NCI-H2107 (cell line): ENCODE measurements around the gene SYMPK.

ENCODE experiments used
- DNase-seq: peaks from one replicate; lab custom pipeline; 2025; lab: John Stamatoyannopoulos, UW

The SYMPK gene

DNA sequence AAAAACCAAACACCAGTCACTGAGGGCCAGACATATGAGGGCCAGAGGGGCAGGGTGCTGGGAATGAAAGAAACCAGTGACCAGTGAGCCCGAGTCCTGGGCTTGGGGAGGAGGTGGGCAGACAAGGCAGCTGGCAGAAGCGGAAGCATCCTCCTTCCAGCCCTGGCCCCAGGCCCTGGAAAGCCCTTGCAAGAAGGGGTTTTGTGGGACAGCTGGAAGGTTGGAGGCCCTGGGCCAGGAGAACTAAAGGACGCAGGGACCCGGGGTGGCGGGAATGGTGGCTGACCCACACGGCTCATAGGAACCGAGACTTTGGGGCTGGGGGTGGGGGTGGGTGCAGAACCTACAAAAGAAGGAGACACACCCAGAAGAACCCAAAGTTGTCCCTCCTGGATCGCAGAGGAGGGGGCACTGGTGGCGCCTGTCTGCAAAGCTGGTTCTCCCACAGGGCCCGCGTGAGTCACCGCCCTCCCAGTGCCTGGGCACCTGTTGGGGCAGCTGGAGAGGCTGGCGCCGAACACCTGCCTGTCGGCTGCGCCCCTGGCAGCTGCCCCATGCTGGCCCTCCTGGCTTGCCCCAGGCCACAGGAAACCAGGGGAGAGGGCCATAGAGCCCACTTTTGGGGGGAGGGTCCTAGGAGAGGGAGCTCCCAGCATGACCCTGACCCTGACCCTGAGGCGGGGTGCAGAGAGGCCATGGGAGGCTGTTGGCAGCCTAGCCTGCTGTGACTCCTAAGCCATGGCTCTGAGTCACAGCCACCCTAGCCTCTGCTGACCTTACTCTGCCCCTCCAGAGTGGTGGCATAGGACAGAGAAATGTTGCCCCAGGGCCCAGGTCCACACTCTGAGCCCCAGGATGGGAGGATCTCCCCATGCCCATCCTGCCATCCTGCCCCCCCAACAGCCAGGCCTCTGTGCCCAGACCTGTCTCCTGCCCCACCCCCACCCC is 81.5 kb downstream of the SYMPK start:
- peak; percentile 77 for DNase-seq

DNA sequence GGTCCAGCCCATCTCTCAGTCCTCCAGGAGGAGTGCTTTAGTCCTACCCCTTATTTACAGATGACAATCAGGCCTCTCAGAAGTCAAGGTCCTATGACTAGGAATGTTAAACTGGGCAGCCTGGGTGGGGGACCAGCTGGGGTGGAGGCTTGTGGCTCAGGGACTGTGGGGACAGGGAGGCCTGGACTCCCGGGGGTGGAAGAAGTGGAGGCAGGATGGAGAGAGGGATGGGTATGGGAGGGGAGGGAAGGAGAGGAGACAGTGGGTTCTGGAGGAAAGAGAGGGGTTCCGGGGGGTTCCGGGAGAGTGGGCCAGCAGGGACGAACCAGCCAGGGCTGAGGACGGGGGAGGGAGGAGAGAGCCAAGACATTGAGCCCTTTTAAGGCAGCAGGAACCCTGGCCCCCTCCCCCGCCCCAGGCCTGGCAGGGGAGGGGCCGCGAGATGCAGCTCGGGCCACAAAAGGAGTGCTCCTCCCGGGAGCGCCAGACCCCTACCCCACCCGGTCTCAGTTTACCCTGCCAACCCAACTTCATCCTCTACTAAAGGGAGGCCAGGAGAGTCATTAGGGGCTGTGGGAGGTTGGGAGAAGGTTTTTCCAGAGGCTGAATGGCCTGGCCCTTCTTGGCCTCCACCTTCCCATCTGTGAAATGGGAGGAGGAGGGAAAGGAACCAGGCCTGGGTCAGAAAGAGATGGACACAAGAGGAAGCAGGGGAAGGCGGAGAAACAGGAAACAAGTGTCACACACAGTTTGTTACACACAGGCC is 82.3 kb downstream of the SYMPK start:
- DNase-seq = no peak

DNA sequence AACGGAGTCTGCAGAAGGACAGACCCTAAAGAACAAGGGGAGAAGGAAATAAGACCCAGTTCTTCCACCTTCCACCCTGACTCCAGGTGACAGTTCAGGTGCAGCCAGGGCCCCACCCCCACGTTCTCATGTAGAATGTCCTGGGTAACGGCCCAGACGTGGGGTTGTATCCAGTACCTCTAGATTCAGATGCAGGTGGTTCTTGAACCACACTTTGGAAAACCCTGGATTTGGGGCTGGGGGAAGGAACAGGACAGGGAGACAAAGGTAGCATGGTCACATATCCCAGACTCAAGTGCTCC is 82.8 kb downstream of the SYMPK start:
- no peak for DNase-seq

DNA sequence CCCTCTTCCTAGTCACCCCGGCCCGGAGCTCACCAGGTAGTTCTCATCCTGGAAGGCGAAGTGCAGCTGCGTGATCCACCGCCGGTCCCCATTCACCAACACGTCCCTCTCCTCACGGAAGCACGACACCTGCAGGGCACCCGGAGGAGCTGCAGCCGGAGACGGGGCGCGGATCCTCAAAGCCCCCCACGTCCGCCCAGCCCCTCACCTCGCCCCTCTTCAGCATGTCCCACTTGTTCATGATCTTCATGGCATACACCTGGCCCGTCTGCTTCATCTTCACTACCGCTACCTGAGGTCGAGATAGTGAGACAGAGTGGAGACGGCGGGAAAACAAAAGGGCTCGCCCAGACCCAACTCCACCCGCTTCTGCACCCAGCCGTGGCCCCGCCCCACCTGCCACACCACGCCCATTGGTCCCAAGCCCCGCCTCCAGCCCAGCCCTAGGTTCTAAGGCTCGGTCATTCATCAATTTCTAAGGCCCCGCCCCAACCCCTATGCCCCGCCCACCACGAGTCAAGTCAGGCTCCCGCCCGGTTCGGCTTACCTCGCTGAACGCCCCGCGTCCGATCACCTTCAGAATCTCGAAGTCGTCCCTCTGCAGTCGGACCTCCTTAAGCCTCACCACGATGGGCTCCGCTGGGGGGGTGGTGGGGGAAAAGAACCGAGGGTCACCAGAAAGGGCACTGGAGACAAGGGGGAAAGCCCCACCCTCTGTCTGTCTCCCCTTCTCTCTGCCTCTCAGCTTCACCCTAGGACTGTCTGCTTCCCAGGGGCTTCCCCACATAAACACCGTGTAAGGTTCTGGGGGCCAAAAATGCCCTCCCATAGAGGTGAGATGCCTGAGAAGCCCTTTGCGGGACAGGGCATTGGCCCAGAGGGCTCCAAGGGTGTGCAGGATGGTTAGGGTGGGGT is 83.5 kb downstream of the SYMPK start:
- DNase-seq = no peak

DNA sequence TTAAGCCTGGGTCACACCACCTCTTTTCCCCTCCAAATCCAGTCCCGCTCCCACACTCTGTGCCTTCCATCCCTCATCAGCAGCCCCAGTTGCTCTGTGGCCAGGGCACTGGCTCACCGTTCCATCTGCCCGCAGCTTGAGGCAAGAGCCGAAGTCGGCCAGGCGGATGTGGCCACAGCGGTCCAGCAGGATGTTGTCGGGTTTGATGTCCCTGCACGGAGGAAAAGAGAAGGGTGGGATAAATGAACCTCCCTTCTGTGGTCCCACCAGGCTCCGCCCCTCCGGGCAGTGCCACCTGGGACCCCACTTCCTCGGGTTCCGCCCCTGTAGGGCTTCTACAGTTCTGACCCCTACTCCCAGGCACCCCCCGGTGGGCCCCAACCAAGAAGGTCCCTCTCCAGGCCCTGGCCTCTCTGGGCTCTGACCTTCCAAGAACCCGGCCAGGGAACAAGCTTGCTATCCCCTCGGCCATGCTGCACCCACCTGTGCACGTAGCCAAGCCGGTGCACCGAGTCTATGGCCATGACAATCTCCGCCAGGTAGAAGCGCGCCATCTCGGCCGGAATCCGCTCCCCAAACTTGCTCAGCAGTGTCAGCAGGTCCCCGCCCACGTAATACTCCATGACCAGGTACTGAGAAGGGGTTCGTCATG is 84.8 kb downstream of the SYMPK start:
- DNase-seq = no peak

DNA sequence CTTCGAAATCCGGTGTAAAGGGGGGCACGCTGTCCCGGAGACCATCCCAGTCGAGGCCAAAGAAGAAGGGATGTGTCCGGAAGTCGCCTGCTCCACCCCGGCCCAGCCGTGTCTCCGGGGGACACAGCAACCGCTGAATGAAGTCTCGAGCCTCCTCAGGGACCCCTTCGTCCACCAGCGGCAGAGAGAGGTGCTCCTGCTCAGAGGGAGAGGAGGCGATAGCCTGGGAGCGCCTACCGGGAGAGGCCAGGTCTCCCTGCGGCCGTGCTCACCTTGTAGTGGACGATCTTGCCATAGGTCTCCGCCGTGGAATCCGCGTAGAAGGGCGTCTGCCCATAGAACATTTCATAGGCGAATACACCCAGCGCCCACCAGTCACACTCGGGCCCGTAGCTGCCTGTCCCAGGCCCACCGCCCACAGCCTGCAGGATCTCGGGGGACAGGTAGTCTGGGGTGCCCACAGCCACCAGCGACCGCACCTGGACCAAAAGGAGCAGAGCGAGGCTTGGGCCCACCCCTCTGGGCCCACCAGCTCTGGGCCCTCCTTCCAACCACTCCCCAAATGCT is 85.5 kb downstream of the SYMPK start:
- DNase-seq = no peak

DNA sequence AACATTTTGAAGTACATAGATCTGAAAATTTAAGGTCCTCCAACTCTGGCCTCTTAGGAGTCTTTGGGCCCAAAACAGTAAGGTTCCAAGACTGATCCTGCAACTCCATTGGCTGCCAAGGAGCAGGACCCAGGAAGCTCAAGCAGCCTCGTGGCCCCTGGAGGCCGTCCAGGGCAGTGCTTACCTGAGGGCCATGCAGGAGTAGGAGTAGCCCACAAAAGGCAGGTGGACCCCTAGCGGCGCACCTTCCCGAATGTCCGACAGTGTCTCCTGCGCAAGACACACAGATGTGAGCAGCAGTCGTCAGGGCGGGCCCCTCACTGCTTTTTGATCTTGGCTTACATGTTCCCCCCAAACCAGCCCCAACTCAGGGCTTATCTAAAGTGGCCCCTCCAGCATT is 88.2 kb downstream of the SYMPK start:
- DNase-seq = no peak

DNA sequence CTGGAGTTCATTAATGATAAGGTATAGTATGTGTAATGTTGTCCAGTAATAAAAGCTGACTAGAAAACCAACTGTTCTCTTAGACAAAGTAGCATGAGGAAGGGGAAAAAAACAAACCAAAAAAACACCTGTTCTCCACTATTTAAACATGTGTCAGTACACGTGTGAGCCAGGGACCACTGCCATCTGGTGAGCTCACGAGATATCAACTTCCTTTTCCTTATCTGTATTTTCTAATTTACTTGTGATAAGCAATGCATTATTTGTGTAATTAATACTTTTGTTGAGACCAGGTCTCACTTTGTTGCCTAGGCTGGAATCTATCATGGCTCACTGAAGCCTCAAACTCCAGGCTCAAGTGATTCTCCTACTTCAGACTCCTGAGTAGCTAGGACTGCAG is 89.6 kb downstream of the SYMPK start:
- no peak for DNase-seq

DNA sequence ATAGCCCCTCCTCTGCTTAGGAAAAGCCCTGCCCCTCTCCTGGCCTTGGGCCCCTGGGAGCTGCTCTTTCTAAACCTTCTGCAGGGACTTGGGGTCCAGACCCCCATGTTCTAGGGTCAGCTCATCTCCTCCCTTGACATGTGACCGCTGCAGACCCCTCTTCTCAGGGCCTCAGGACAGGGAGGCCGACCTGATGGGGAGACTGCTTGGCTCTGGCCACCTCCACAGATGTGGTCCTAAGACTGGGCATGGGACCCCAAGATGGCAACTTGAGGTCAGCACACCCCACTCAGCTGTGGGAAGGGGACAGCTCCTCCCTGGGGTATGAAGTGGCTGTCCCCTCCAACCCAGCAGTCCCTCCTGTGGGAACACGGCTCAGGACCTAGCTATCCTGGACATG is 90.0 kb downstream of the SYMPK start:
- DNase-seq = no peak

DNA sequence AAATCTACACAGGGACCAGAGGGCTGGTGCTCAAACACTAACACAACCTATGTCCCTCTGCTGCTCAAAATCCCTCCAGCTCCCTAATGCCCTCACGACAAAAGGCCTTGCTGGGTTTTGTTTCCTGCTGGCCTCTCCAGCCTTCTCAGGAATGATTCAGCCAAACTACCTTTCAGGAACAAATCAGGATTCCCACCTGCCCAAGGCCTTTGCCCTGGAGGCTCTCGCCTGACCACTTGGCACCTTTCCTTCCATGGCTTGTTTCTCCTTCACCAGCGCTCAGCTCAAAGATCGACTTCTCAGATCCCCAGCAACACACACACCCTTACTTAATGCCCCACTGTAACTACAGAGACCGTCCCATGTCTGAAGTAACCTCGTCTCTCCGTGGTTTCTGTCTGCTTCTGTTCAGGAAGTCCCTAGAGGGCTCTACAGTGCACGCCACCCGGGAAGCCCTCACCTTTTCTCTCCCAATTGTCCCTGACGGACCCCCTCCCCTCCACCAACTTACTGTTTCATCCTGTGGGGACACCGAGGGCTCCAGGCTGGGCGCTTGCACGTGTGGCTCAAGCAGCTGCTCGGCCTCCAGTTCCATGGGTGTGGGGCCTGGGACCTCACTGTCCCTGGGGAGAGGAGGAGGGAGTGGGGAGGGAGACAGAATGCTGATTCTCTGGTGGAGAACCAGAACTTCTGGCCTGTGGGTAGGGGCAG is 90.7 kb downstream of the SYMPK start:
- DNase-seq = no peak

DNA sequence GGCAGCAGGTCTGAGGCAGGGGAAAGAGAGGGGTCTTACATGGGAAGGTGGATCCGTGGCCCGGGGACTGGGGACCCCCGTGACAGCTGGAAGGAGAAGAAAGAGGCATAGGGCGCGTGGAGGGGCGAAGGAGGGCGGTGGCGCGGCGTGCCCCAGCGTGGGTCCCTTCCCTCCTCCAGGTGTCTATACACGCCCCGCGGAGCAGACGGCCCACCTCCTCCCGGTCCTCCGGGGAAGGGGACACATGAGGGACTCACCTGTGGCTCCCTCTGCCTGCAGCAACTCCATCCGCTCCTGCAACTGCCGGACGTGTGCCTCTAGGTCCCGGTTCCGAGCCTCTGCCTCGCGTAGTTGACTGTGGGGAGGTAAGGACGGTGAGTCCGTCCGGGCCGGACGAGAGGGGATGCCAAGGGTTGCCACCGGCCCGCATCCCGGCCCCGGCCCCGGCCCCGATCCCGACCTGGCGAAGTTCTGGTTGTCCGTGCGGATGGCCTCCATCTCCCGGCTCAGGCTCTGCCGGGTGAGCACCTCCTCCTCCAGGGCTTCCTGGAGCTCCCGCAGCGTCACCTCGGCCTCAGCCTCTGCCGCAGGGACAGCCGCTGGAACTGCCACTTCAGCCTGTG is 91.5 kb downstream of the SYMPK start:
- no peak for DNase-seq

DNA sequence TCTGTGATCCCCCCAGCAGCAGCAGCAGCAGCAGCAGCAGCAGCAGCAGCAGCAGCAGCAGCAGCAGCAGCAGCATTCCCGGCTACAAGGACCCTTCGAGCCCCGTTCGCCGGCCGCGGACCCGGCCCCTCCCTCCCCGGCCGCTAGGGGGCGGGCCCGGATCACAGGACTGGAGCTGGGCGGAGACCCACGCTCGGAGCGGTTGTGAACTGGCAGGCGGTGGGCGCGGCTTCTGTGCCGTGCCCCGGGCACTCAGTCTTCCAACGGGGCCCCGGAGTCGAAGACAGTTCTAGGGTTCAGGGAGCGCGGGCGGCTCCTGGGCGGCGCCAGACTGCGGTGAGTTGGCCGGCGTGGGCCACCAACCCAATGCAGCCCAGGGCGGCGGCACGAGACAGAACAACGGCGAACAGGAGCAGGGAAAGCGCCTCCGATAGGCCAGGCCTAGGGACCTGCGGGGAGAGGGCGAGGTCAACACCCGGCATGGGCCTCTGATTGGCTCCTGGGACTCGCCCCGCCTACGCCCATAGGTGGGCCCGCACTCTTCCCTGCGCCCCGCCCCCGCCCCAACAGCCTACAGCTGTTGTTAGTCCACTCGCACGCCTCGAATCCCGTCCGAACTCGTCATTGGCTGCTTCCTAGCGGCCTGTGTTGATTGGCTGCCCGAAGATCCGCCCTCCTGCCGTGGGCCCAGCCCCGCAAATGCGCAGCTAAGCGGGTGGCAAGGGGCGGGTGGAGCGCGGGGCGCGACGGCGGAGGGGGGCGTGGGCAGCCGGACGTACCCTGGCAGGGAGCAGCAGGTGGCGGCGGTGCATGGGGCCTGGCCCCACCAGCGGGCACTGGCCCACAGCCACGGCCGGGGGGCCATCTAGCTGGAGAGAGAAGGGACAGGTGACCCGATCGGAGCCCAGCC is 92.5 kb downstream of the SYMPK start:
- peak; percentile 89 for DNase-seq

DNA sequence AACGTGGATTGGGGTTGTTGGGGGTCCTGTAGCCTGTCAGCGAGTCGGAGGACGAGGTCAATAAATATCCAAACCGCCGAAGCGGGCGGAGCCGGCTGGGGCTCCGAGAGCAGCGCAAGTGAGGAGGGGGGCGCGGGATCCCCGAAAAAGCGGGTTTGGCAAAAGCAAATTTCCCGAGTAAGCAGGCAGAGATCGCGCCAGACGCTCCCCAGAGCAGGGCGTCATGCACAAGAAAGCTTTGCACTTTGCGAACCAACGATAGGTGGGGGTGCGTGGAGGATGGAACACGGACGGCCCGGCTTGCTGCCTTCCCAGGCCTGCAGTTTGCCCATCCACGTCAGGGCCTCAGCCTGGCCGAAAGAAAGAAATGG is 93.1 kb downstream of the SYMPK start:
- no peak for DNase-seq

DNA sequence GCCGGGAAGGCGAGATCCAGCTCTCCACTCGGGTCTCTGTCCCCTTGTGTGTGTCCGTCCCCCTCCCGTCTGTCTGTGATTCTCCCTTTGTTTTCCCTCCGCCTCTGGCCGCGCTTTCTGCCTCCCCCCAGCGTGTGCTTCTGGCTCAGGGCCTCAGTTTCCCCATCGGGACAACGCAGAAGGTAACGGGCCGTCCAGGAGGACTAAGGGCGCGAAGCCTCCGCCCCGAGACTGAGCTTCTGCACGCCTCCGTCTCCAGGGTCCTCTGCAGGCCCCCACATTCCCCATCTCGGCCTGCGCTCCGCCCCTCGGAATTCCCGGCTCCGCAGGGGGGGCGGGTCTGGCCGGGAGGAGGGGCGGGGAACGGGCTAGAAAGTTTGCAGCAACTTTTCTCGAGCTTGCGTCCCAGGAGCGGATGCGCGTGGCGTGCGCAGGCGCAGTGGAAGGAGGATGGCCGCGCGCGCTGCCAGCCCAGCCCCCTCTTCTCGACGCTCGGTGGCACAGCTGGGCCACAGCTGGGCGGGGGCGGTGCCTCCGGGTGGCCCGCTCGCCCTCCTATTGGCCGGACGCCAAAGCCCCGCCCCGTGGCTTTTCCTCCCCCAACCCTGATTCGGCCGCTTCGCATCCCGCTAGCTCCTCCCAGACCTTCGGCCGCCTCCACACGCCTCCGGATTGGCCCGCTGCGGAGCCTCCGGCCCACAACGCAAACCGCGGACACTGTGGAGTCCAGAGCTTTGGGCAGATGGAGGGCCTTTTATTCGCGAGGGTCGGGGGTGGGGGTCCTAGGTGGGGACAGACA is 93.8 kb downstream of the SYMPK start, which contains the start of gene SIX5:
TSS of gene SIX5 (minus strand) at position 269 of the 799 bp plus-strand sequence. CDS start 408 bp downstream, outside the sequence.
- peak; percentile 88 for DNase-seq

DNA sequence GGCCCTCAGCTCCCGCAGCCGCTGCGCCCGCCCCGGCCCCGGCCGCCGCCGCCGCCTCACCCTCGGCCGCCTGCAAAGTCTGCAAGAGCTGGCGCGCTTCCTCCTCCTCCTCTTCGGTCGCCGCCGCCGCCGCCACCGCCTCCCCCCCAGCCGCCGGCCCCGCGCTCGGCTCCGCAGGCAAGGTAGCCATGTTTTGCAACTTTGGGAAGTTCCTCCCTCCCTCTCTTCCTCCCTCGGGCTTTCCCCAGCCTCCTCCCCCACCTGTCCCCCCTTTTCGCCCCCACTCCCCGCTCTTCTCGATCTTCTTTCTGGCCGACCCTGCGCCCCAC is 94.3 kb downstream of the SYMPK start:
- DNase-seq = no peak

DNA sequence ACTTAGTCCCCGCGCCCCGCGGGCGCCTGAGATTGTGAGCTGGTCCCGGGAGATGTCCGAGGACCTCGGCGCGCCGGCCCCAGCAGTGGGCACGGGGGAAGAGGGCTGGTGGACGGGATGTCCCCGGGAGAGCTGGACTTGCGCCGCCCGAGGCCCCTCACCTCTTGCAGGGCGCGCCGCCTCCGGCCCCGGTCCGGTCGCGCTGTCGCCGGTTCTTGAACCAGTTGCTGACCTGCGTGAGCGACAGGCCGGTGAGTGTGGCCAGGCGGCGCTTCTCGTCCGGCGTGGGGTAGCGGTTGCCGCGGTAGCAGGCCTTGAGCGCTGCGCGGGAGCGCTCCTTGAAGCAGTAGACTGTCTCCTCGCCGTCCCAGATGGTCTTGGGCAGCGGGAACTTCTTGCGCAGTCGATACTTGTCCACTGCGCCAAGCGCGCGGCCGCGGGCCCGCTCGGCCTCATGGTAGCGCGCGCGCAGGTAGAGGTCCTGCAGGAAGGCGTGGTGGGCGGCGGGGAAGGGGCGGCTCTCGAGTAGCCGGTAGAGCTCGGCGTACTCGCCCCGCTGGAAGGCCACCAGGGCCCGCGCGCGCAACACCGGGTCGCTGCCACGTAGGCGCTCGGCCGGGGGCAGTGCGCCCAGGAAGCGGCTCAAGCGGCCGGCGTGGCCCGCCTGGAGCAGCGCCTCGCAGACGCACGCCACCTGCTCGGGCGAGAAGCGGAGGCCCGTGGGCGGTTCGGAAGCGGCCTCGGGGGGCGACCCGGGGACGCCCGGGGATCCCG is 94.9 kb downstream of the SYMPK start:
- no peak for DNase-seq

DNA sequence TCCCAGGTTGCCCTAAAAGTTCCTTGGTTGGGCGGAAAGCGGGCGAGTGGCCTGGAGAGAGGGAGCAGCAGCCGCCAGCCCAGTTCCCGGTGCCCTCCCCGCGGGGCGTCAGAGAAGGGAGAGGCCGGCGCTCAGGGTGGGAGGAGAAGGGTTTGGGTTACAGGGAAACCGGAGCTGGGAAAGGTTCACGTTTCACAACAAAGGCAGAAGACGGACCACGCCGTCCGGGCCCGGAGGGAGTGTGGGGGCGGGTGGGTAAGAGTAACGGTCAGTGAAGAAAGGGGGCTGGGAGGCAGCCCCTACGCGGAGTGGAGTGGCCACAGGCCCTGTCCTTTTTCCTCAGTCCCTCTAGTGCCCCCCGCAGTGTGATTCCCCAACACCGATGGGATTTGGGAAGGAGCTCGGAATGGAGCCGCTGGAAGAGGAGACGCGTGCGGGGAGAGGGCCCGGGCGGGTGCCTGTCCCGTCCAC is 95.5 kb downstream of the SYMPK start:
- peak; percentile 80 for DNase-seq
